ENCODE results near the gene CASKIN2.

The CASKIN2 gene

GRCh38 chr17:75555679-75556153 is 40.4 kb upstream of the CASKIN2 start:
- Histone ChIP-seq H3K4me3 (ENCODE audit: low read depth in 1 of 2, low read length in 2 of 2) (no peak overlapping the region), H3K36me3 (ENCODE audit: control insufficient read depth in 1 of 2, insufficient read depth in 2 of 2, low read length in 2 of 2) (no peaks in the 10 kb centered on the region), H3K9me3 (ENCODE audit: control insufficient read depth in 1 of 2, low read length in 2 of 2) (no peaks in the 10 kb centered on the region), H3K27me3 (ENCODE audit: low read depth, low read length) (no peaks in the 10 kb centered on the region), H3K27ac (ENCODE audit: low read length) (no peak overlapping the region), H3K4me1 (ENCODE audit: control insufficient read depth in 1 of 2, insufficient read depth in 2 of 2, low read length in 2 of 2) (peaks cover 0 to 19% of the 10 kb centered on the region in 2 donors)

- Histone ChIP-seq H3K9me3 (ENCODE audit: control insufficient read depth in 1 of 2, low read length in 2 of 2) (no peaks in the 10 kb centered on the region), H3K36me3 (ENCODE audit: control insufficient read depth in 1 of 2, insufficient read depth in 2 of 2, low read length in 2 of 2) (no peaks in the 10 kb centered on the region), H3K27ac (ENCODE audit: low read length) (no peak overlapping the region), H3K4me1 (ENCODE audit: control insufficient read depth in 1 of 2, insufficient read depth in 2 of 2, low read length in 2 of 2) (peaks cover 0 to 19% of the 10 kb centered on the region in 2 donors), H3K27me3 (ENCODE audit: low read depth, low read length) (no peaks in the 10 kb centered on the region), H3K4me3 (ENCODE audit: low read depth in 1 of 2, low read length in 2 of 2) (no peak overlapping the region)
Measured at GRCh38 chr17:75553295-75554110, 38.2 kb upstream of the CASKIN2 start.

GRCh38 chr17:75552425-75553294 is 37.3 kb upstream of the CASKIN2 start:
- H3K27ac ChIP-seq (ENCODE audit: low read length): no peak overlapping the region
- H3K9me3 ChIP-seq (ENCODE audit: control insufficient read depth in 1 of 2, low read length in 2 of 2): no peaks in the 10 kb centered on the region
- peaks cover 0 to 19% of the 10 kb centered on the region in 2 donors for H3K4me1 ChIP-seq (ENCODE audit: control insufficient read depth in 1 of 2, insufficient read depth in 2 of 2, low read length in 2 of 2)

GRCh38 chr17:75551266-75551665 is 35.9 kb upstream of the CASKIN2 start:
- Histone ChIP-seq H3K4me1 (ENCODE audit: control insufficient read depth in 1 of 2, insufficient read depth in 2 of 2, low read length in 2 of 2) (peaks cover 0 to 13% of the 10 kb centered on the region in 2 donors), H3K27ac (ENCODE audit: low read length) (no peak overlapping the region), H3K36me3 (ENCODE audit: control insufficient read depth in 1 of 2, insufficient read depth in 2 of 2, low read length in 2 of 2) (no peaks in the 10 kb centered on the region), H3K27me3 (ENCODE audit: low read depth, low read length) (no peaks in the 10 kb centered on the region), H3K4me3 (ENCODE audit: low read depth in 1 of 2, low read length in 2 of 2) (no peak overlapping the region), H3K9me3 (ENCODE audit: control insufficient read depth in 1 of 2, low read length in 2 of 2) (no peaks in the 10 kb centered on the region)

More at GRCh38 chr17:75552425-75553294, 37.3 kb upstream of the CASKIN2 start:
- H3K4me3 ChIP-seq (ENCODE audit: low read depth in 1 of 2, low read length in 2 of 2): no peak overlapping the region
- H3K27me3 ChIP-seq (ENCODE audit: low read depth, low read length): no peaks in the 10 kb centered on the region
- no peaks in the 10 kb centered on the region for H3K36me3 ChIP-seq (ENCODE audit: control insufficient read depth in 1 of 2, insufficient read depth in 2 of 2, low read length in 2 of 2)

GRCh38 chr17:75550139-75550465 is 34.8 kb upstream of the CASKIN2 start:
- Histone ChIP-seq H3K4me3 (ENCODE audit: low read depth in 1 of 2, low read length in 2 of 2) (no peak overlapping the region), H3K27ac (ENCODE audit: low read length) (peak overlapping the region; percentile 90), H3K27me3 (ENCODE audit: low read depth, low read length) (no peaks in the 10 kb centered on the region)

GRCh38 chr17:75549246-75550138 is 34.2 kb upstream of the CASKIN2 start:
- H3K9me3 ChIP-seq (ENCODE audit: control insufficient read depth in 1 of 2, low read length in 2 of 2): no peaks in the 10 kb centered on the region
- H3K36me3 ChIP-seq (ENCODE audit: control insufficient read depth in 1 of 2, insufficient read depth in 2 of 2, low read length in 2 of 2): no peaks in the 10 kb centered on the region
- no peaks in the 10 kb centered on the region for H3K27me3 ChIP-seq (ENCODE audit: low read depth, low read length)
- no peak overlapping the region for H3K4me3 ChIP-seq (ENCODE audit: low read depth in 1 of 2, low read length in 2 of 2)
- peaks cover 0 to 13% of the 10 kb centered on the region in 2 donors for H3K4me1 ChIP-seq (ENCODE audit: control insufficient read depth in 1 of 2, insufficient read depth in 2 of 2, low read length in 2 of 2)
- H3K27ac ChIP-seq (ENCODE audit: low read length): peak overlapping the region; percentile 90

More at GRCh38 chr17:75550139-75550465, 34.8 kb upstream of the CASKIN2 start:
- H3K4me1 ChIP-seq (ENCODE audit: control insufficient read depth in 1 of 2, insufficient read depth in 2 of 2, low read length in 2 of 2): peaks cover 0 to 13% of the 10 kb centered on the region in 2 donors
- H3K9me3 ChIP-seq (ENCODE audit: control insufficient read depth in 1 of 2, low read length in 2 of 2): no peaks in the 10 kb centered on the region
- H3K36me3 ChIP-seq (ENCODE audit: control insufficient read depth in 1 of 2, insufficient read depth in 2 of 2, low read length in 2 of 2): no peaks in the 10 kb centered on the region

GRCh38 chr17:75548813-75549212 is 33.5 kb upstream of the CASKIN2 start:
- no peaks in the 10 kb centered on the region for H3K9me3 ChIP-seq (ENCODE audit: control insufficient read depth in 1 of 2, low read length in 2 of 2)
- no peaks in the 10 kb centered on the region for H3K36me3 ChIP-seq (ENCODE audit: control insufficient read depth in 1 of 2, insufficient read depth in 2 of 2, low read length in 2 of 2)
- H3K27ac ChIP-seq (ENCODE audit: low read length): peak overlapping the region; percentile 85
- H3K4me1 ChIP-seq (ENCODE audit: control insufficient read depth in 1 of 2, insufficient read depth in 2 of 2, low read length in 2 of 2): peaks cover 0 to 13% of the 10 kb centered on the region in 2 donors
- no peaks in the 10 kb centered on the region for H3K27me3 ChIP-seq (ENCODE audit: low read depth, low read length)
- no peak overlapping the region for H3K4me3 ChIP-seq (ENCODE audit: low read depth in 1 of 2, low read length in 2 of 2)

GRCh38 chr17:75547091-75547490 is 31.8 kb upstream of the CASKIN2 start:
- H3K4me1 ChIP-seq (ENCODE audit: control insufficient read depth in 1 of 2, insufficient read depth in 2 of 2, low read length in 2 of 2): no peaks in the 10 kb centered on the region

GRCh38 chr17:75546181-75546580 is 30.8 kb upstream of the CASKIN2 start:
- no peaks in the 10 kb centered on the region for H3K27me3 ChIP-seq (ENCODE audit: low read depth, low read length)
- no peaks in the 10 kb centered on the region for H3K4me1 ChIP-seq (ENCODE audit: control insufficient read depth in 1 of 2, insufficient read depth in 2 of 2, low read length in 2 of 2)
- H3K9me3 ChIP-seq (ENCODE audit: control insufficient read depth in 1 of 2, low read length in 2 of 2): no peaks in the 10 kb centered on the region
- no peak overlapping the region for H3K27ac ChIP-seq (ENCODE audit: low read length)
- H3K4me3 ChIP-seq (ENCODE audit: low read depth in 1 of 2, low read length in 2 of 2): no peak overlapping the region
- H3K36me3 ChIP-seq (ENCODE audit: control insufficient read depth in 1 of 2, insufficient read depth in 2 of 2, low read length in 2 of 2): no peaks in the 10 kb centered on the region

More at GRCh38 chr17:75547091-75547490, 31.8 kb upstream of the CASKIN2 start:
- H3K9me3 ChIP-seq (ENCODE audit: control insufficient read depth in 1 of 2, low read length in 2 of 2): no peaks in the 10 kb centered on the region
- H3K4me3 ChIP-seq (ENCODE audit: low read depth in 1 of 2, low read length in 2 of 2): no peak overlapping the region
- H3K27me3 ChIP-seq (ENCODE audit: low read depth, low read length): no peaks in the 10 kb centered on the region
- H3K36me3 ChIP-seq (ENCODE audit: control insufficient read depth in 1 of 2, insufficient read depth in 2 of 2, low read length in 2 of 2): no peaks in the 10 kb centered on the region
- no peak overlapping the region for H3K27ac ChIP-seq (ENCODE audit: low read length)

- H3K36me3 ChIP-seq (ENCODE audit: control insufficient read depth in 1 of 2, insufficient read depth in 2 of 2, low read length in 2 of 2): no peaks in the 10 kb centered on the region
- no peaks in the 10 kb centered on the region for H3K9me3 ChIP-seq (ENCODE audit: control insufficient read depth in 1 of 2, low read length in 2 of 2)
- H3K27me3 ChIP-seq (ENCODE audit: low read depth, low read length): no peaks in the 10 kb centered on the region
- H3K27ac ChIP-seq (ENCODE audit: low read length): no peak overlapping the region
- no peaks in the 10 kb centered on the region for H3K4me1 ChIP-seq (ENCODE audit: control insufficient read depth in 1 of 2, insufficient read depth in 2 of 2, low read length in 2 of 2)
- H3K4me3 ChIP-seq (ENCODE audit: low read depth in 1 of 2, low read length in 2 of 2): no peak overlapping the region
Measured at GRCh38 chr17:75544250-75544649, 28.9 kb upstream of the CASKIN2 start.
